GM12878 (cell line): ENCODE results near the gene ANXA10. TPM values are rescaled to one million over a fixed set of nuclear protein-coding genes. Genes with fewer than 3 reads are reported as not detected.

ENCODE experiments used
- ATAC-seq: fragments of 200-7000 bp; cut with Tn5 transposase; 3 replicates; pipeline ENCODE4 v1.9.1; 2020; ENCODE audit warnings: mild to moderate bottlenecking, moderate library complexity
- BruUV-seq: library from RNA; stranded (reverse); fragments of 400-500 nt; replicated peaks from 2 replicates; lab custom pipeline; 2021; lab: Mats Ljungman, UMichigan
- CTCF ChIA-PET: fragments of 300-600 bp; sonication (Branson Sonifier 250); formaldehyde crosslinking; extraction: SDS; loops from one replicate; lab custom pipeline; 2021; ENCODE audit warnings: inconsistent platforms; lab: Yijun Ruan, JAX
- POLR2A ChIA-PET: fragments of 350-600 bp; formaldehyde crosslinking; extraction: SDS; loops from one replicate; lab custom pipeline; 2021; ENCODE audit warnings: inconsistent platforms; lab: Charles Lee
- RAD21 ChIA-PET: fragments of 300-600 bp; sonication (Branson Sonifier 250); formaldehyde crosslinking; loops from one replicate; lab custom pipeline; 2023; ENCODE audit warnings: antibody characterized with exemption; ENCODE audit not compliant: unreplicated experiment; lab: Charles Lee
- SMC1A ChIA-PET: fragments of 300-600 bp; sonication (Branson Sonifier 250); formaldehyde crosslinking; loops from one replicate; lab custom pipeline; 2023; ENCODE audit not compliant: unreplicated experiment, uncharacterized antibody; lab: Charles Lee
- DNase-seq: peaks from one replicate; pipeline ENCODE4 v3.0.0-alpha.2; 2011; ENCODE audit warnings: low read depth, low spot score
- FAIRE-seq: peaks from 3 replicates; lab custom pipeline; 2011; peaks lifted over from hg19 to GRCh38; lab: Jason Lieb, UNC
- H2AFZ ChIP-seq: 2 replicates; pipeline ENCODE4 v1.6.0; 2011; ENCODE audit warnings: low read depth, low read length, control low read depth; ENCODE audit not compliant: control insufficient read depth
- H3K27ac ChIP-seq: 2 replicates; pipeline ENCODE4 v1.5.1; 2011; ENCODE audit warnings: control low read depth; ENCODE audit not compliant: control insufficient read depth, insufficient read depth
- H3K27me3 ChIP-seq, 2 experiments: replicated peaks in 1 of 2; 2 replicates each; pipeline versions ENCODE4 v1.6.0 to v1.6.1; 2011; ENCODE audit warnings: low read length in 1 of 2; ENCODE audit not compliant: control insufficient read depth in 2 of 2, insufficient read depth in 2 of 2
- H3K36me3 ChIP-seq, 2 experiments: 2 replicates each; pipeline ENCODE4 v1.5.1; 2011; ENCODE audit warnings: low read length in 1 of 2; ENCODE audit not compliant: control insufficient read depth in 2 of 2, insufficient read depth in 2 of 2
- H3K4me1 ChIP-seq: 2 replicates; pipeline ENCODE4 v1.6.1; 2011; ENCODE audit warnings: mild to moderate bottlenecking, low read length, moderate library complexity, mixed read lengths; ENCODE audit not compliant: control insufficient read depth, insufficient read depth
- H3K4me2 ChIP-seq: 2 replicates; pipeline ENCODE4 v1.6.0; 2011; ENCODE audit warnings: control low read depth; ENCODE audit not compliant: control insufficient read depth, insufficient read depth
- H3K4me3 ChIP-seq: fragments of 200-600 bp; sonication (generic); 2 replicates; pipeline ENCODE4 v1.5.1; 2016
- H3K79me2 ChIP-seq: 2 replicates; pipeline ENCODE4 v1.6.0; 2011; ENCODE audit warnings: low read length; ENCODE audit not compliant: control insufficient read depth, insufficient read depth
- H3K9ac ChIP-seq: 2 replicates; pipeline ENCODE4 v1.8.0; 2011; ENCODE audit warnings: low read length, control low read depth, mixed read lengths; ENCODE audit not compliant: control insufficient read depth, insufficient read depth
- H3K9me3 ChIP-seq: replicated peaks from 3 replicates; pipeline ENCODE4 v1.5.1; 2011; ENCODE audit warnings: mild to moderate bottlenecking, low read length; ENCODE audit not compliant: control insufficient read depth, insufficient read depth
- H4K20me1 ChIP-seq: 2 replicates; pipeline ENCODE4 v1.6.0; 2011; ENCODE audit not compliant: control insufficient read depth, insufficient read depth
- ASH2L ChIP-seq: fragments of 300-600, 200-600 bp; sonication (generic); IDR thresholded peaks from 2 replicates; pipeline ENCODE4 v1.6.1; 2017; ENCODE audit warnings: low read depth, mild to moderate bottlenecking, borderline replicate concordance
- EED ChIP-seq: sonication (generic); IDR thresholded peaks from 2 replicates; pipeline ENCODE4 v1.6.1; 2016; ENCODE audit warnings: antibody characterized with exemption, low read depth
- EP300 ChIP-seq, 2 experiments: fragments of 150-350 bp in 1 of 2; IDR thresholded peaks; 2 replicates each; pipeline ENCODE4 v1.6.1; 2011 to 2012; ENCODE audit warnings: low read depth in 2 of 2, low read length in 2 of 2, borderline replicate concordance in 1 of 2, improper control_type of control experiment in 1 of 2, inconsistent platforms in 1 of 2; ENCODE audit not compliant: control insufficient read depth in 1 of 2
- FOS ChIP-seq: IDR thresholded peaks from 3 replicates; pipeline ENCODE4 v1.6.1; 2011; ENCODE audit warnings: borderline replicate concordance; ENCODE audit not compliant: insufficient read length; ENCODE audit errors: extremely low read depth
- HDAC6 ChIP-seq: fragments of 200-600 bp; sonication (generic); IDR thresholded peaks from one replicate; pipeline ENCODE4 v1.8.0; 2017; ENCODE audit warnings: antibody characterized with exemption; ENCODE audit not compliant: unreplicated experiment
- KLF5 ChIP-seq: fragments of 450-650 bp; IDR thresholded peaks from 2 replicates; pipeline ENCODE4 v1.6.1; 2014; ENCODE audit warnings: mild to moderate bottlenecking; ENCODE audit not compliant: partially characterized antibody
- MYB ChIP-seq: fragments of 150-350 bp; IDR thresholded peaks from 2 replicates; pipeline ENCODE4 v1.6.1; 2014; ENCODE audit warnings: mild to moderate bottlenecking, low read depth, low read length, borderline replicate concordance
- NFIC ChIP-seq: IDR thresholded peaks from 2 replicates; pipeline ENCODE4 v1.6.1; 2012; ENCODE audit warnings: low read depth, mild to moderate bottlenecking, inconsistent platforms, low read length, moderate library complexity
- NR2C1 ChIP-seq: fragments of 450-650 bp; IDR thresholded peaks from 2 replicates; pipeline ENCODE4 v1.6.1; 2017; ENCODE audit warnings: antibody characterized with exemption, mild to moderate bottlenecking, moderate library complexity
- NRF1 ChIP-seq: conservative IDR thresholded peaks from 2 replicates; pipeline ENCODE4 v1.6.1; 2011; ENCODE audit warnings: mild to moderate bottlenecking, low read depth, low read length, improper control_type of control experiment
- RELA ChIP-seq: fragments of 450-650 bp; IDR thresholded peaks from 2 replicates; pipeline ENCODE4 v1.8.0; 2014; ENCODE audit warnings: borderline replicate concordance; ENCODE audit not compliant: partially characterized antibody
- SUPT20H ChIP-seq: IDR thresholded peaks from 2 replicates; pipeline ENCODE4 v1.6.1; 2011; ENCODE audit warnings: low read depth, mild to moderate bottlenecking, low read length, moderate library complexity, borderline replicate concordance; ENCODE audit not compliant: control insufficient read depth
- YBX1 ChIP-seq: fragments of 450-650 bp; IDR thresholded peaks from 2 replicates; pipeline ENCODE4 v1.6.1; 2016; ENCODE audit warnings: antibody characterized with exemption
- ZNF207 ChIP-seq: fragments of 450-650 bp; IDR thresholded peaks from 2 replicates; pipeline ENCODE4 v1.6.1; 2014; ENCODE audit warnings: antibody characterized with exemption, mild to moderate bottlenecking, borderline replicate concordance
- ZSCAN29 ChIP-seq: fragments of 450-650 bp; IDR thresholded peaks from 2 replicates; pipeline ENCODE4 v1.6.1; 2017; ENCODE audit warnings: mild to moderate bottlenecking, moderate library complexity
- whole genome bisulfite sequencing: methylation state at CpG from one replicate; pipeline ENCODE4 v1.1.6; 2016; ENCODE audit warnings: low lambda C conversion rate; ENCODE audit not compliant: insufficient replicate concordance, insufficient coverage; ENCODE audit errors: missing lambda C conversion rate; 5-methylcytosine and 5-hydroxymethylcytosine counted together
- in situ Hi-C: fragments of 300-500 bp; cut with MboI; formaldehyde crosslinking; loops from 9 replicates; pipeline ENCODE4 v1.14.3; 2018; ENCODE audit warnings: mixed read lengths
- intact Hi-C: fragments of 100-400 bp; cut with micrococcal nuclease; formaldehyde crosslinking; loops from one replicate; pipeline ENCODE4 v1.14.2; 2022; ENCODE audit not compliant: unreplicated experiment
- polyA plus RNA-seq, 11 experiments: library from polyadenylated mRNA; depleted of rRNA in 4 of 11; unstranded in 6 of 11; stranded (reverse) in 5 of 11; fragments of >200 nt; fragmentation: Nextera tagmentation in 4 of 11; fragmentation: Illumina TruSeq in 1 of 11; extraction: Ambion mirVana in 4 of 11; extraction: Trizol in 1 of 11; gene quantifications; 1 replicate in 1 of 11; 2 replicates in 10 of 11; pipeline versions ENCODE4 v1.2.1 to v1.2.3, GENCODE V29; 2011 to 2016; ENCODE audit warnings: inconsistent platforms in 2 of 11, missing spikeins in 2 of 11, low read depth in 1 of 11
- total RNA-seq, 4 experiments: library from RNA; depleted of rRNA in 3 of 4; stranded (reverse); fragments of >200 nt in 3 of 4; fragmentation: Illumina TruSeq in 1 of 4; extraction: Trizol in 1 of 4; gene quantifications; 2 replicates each; pipeline versions ENCODE4 v1.2.1 to v1.2.3, GENCODE V29; 2013 to 2021
- TF ChIP-seq, protein P1 (sequence below): IDR thresholded peaks from 2 replicates; pipeline ENCODE4 v1.6.1; 2011; ENCODE audit warnings: low read depth, mild to moderate bottlenecking, low read length, moderate library complexity, borderline replicate concordance; ENCODE audit errors: extremely low read depth

The ANXA10 gene
- total and polyA plus RNA-seq, 10 of the 15 experiments (the other 5 are each of a cell fraction or from before 2014, with no cell fraction given) = not detected

DNA sequence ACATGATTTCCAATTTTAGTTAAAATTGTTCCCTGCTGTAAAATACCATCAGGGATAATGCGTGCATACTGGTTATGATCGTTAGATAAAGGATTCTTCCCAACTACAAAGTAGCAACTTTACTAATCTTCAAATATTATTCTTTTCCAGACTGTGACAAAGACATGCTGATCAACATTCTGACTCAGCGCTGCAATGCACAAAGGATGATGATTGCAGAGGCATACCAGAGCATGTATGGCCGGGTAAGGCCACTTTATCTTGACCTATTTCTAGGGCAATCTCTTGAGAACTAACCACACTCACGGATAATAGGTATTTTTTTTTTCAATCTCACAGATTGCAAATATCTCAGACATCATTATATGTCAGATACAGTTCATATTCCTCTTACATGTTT lies 47.0 kb downstream of the ANXA10 start:
- TF ChIP-seq HDAC6 = no peak
- no peak for TF ChIP-seq YBX1
- no peak for TF ChIP-seq MYB
- TF ChIP-seq NRF1 = no peak
- TF ChIP-seq NR2C1 = no peak
- no peak for TF ChIP-seq KLF5
- TF ChIP-seq NFIC = no peak
- no peak for TF ChIP-seq ZNF207
- TF ChIP-seq EP300 (IDR thresholded peaks at IDR 0.05; ENCODE audit: borderline replicate concordance in 1 of 2, control insufficient read depth in 1 of 2, low read depth in 2 of 2, low read length in 2 of 2) = no peak
- no peak for TF ChIP-seq ASH2L
- no peak for TF ChIP-seq FOS
- TF ChIP-seq RELA = no peak
- TF ChIP-seq SUPT20H = no peak
- no peak for TF ChIP-seq EED
- TF ChIP-seq, protein P1, sequence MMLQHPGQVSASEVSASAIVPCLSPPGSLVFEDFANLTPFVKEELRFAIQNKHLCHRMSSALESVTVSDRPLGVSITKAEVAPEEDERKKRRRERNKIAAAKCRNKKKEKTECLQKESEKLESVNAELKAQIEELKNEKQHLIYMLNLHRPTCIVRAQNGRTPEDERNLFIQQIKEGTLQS = no peak
- no peak for TF ChIP-seq ZSCAN29
- WGBS = 16% methylated on average over 5 of the region's 5 CpGs
- FAIRE-seq (no peak), DNase-seq (no peak), ATAC-seq (no peak)
- ChIA-PET POLR2A (no interaction called here), SMC1A (no interaction called here), CTCF (interaction anchor here (1.6 kb wide), 1 partner anchor 14 kb away, joined by 7 read pairs; no protein-coding TSS in a partner anchor), RAD21 (no interaction called here)
- in situ Hi-C loops (no loop called here), intact Hi-C loops (no loop called here)
- Histone ChIP-seq H3K4me2 (no peak overlapping the region), H3K79me2 (no peaks in the 10 kb centered on the region), H4K20me1 (no peaks in the 10 kb centered on the region), H3K9me3 (no peaks in the 10 kb centered on the region), H3K27me3 (no peaks in the 10 kb centered on the region), H3K27ac (no peak overlapping the region), H3K4me1 (no peaks in the 10 kb centered on the region), H2AFZ (no peak overlapping the region), H3K36me3 (no peaks in the 10 kb centered on the region), H3K9ac (no peak overlapping the region), H3K4me3 (no peak overlapping the region)
- BruUV-seq = no TSS peak
